Measurements from ENCODE around the gene C3orf18. TPM values are rescaled to one million over a fixed set of nuclear protein-coding genes. Genes with fewer than 3 reads are reported as not detected.

Gene C3orf18
- total and polyA plus RNA-seq, 9 of the 15 experiments (the other 6 are each of a cell fraction or from before 2014, with no cell fraction given) = 0.01 to 2.3 (median 0.94) TPM

DNA sequence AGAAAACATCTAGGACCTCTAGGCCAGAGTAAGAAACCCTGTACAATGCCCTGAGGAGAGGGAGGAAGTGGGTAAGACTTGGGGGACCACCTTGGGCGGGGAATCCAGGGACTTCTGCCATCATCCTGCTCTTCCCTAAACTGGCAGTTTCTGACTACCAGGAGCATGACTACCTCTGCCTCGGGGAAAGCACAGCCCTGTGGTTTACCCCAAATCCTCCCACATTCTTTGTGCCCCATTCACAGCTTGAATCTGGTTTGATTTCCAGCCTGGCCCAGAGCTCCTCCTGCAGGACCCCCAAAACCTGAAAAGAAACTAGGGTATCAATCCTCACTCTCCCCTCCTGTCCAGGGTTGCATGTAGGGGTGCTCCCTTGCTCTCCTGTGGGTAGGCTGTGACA is 4.7 kb downstream of the C3orf18 start (continued):
- no peak for TF ChIP-seq CLOCK (CRISPR knock-in tag; IDR thresholded peaks at IDR 0.05; ENCODE audit: borderline replicate concordance)
- TF ChIP-seq LARP7 (IDR thresholded peaks at IDR 0.05) = no peak
- TF ChIP-seq ZNF134 (CRISPR knock-in tag; conservative IDR thresholded peaks at IDR 0.05) = no peak
- TF ChIP-seq TSC22D4 (tag; IDR thresholded peaks at IDR 0.05) = no peak
- TF ChIP-seq KHSRP (IDR thresholded peaks at IDR 0.05) = no peak
- TF ChIP-seq ZNF395 (CRISPR knock-in tag; IDR thresholded peaks at IDR 0.05) = no peak
- TF ChIP-seq BRF2 (IDR thresholded peaks at IDR 0.05; ENCODE audit: borderline replicate concordance, insufficient read depth, insufficient read length) = no peak
- no peak for TF ChIP-seq ZNF124 (CRISPR knock-in tag; IDR thresholded peaks at IDR 0.05)
- no peak for TF ChIP-seq ZEB2 (IDR thresholded peaks at IDR 0.05)
- TF ChIP-seq, protein P1, sequence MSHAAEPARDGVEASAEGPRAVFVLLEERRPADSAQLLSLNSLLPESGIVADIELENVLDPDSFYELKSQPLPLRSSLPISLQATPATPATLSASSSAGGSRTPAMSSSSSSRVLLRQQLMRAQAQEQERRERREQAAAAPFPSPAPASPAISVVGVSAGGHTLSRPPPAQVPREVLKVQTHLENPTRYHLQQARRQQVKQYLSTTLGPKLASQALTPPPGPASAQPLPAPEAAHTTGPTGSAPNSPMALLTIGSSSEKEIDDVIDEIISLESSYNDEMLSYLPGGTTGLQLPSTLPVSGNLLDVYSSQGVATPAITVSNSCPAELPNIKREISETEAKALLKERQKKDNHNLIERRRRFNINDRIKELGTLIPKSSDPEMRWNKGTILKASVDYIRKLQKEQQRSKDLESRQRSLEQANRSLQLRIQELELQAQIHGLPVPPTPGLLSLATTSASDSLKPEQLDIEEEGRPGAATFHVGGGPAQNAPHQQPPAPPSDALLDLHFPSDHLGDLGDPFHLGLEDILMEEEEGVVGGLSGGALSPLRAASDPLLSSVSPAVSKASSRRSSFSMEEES (CRISPR knock-in tag; IDR thresholded peaks at IDR 0.05) = no peak
- no peak for TF ChIP-seq RFX1 (IDR thresholded peaks at IDR 0.05)
- no peak for TF ChIP-seq ETV5 (CRISPR knock-in tag; IDR thresholded peaks at IDR 0.05; ENCODE audit: low read depth)
- no peak for TF ChIP-seq SETDB1 (IDR thresholded peaks at IDR 0.05; ENCODE audit: low read length)
